SH-SY5Y (cell line): Measurements from ENCODE around the gene TMEM232.

Experiments used
- GATA2 ChIP-seq: IDR thresholded peaks from 2 replicates; pipeline ENCODE4 v1.6.1; 2011; ENCODE audit warnings: mild to moderate bottlenecking, low read depth, low read length
- GATA3 ChIP-seq: IDR thresholded peaks from 2 replicates; pipeline ENCODE4 v1.6.1; 2011; ENCODE audit warnings: low read depth, mild to moderate bottlenecking, low read length, moderate library complexity

TMEM232 gene

DNA sequence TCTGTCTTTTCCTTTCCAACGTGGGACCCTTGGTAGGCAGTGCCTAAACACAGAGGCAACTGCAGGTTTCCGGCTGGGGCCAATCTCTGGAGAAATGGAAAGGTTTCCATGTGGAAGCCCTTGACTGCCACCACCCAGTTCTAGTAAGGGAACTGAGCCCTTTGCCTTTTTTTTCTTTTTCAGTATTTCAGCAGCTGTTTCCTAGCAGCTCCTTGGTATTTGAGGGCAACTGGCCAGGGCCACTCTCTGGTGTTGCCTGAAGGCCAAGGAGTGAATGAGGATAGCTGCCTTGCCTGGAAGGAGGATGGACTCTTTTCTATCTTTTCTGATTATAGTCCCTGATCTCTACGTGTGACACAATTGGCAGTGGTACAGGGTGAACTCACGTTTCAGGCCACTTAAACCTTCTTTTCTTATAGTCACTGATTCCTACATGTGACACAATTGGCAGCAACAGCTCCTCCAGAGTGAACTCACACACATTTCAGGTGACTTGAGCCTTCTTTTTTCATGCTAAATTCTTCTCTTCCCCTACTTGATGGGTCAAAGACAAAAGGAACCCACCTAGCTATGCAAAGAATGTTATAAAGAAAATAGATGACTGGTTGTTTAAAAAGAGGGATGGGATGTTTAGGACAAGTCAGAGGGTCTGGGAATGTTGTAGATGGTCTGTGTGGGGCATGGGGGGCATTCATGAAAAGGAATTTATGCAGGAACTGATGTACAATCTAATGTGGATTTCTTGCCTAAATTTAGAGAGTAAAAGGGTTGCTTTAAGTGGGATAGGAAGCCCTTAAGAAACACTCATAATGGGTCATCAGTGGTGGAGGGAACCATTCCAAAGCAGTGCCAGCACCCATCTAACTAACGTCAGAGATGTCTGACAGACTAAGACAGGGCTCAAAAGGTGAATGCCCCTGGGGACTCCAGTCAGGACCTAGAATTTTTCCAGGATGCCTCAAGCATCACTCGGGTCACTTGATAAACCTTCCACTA is 190.1 kb downstream of the TMEM232 start:
- TF ChIP-seq GATA2 (no peak), GATA3 (no peak)

- TF ChIP-seq GATA2, result no peak
- no peak for TF ChIP-seq GATA3
Measured at GRCh38 chr5:110525762-110526161, 200.7 kb downstream of the TMEM232 start.

GRCh38 chr5:110517396-110517795 is 209.1 kb downstream of the TMEM232 start:
- TF ChIP-seq GATA3 (no peak), GATA2 (no peak)

DNA sequence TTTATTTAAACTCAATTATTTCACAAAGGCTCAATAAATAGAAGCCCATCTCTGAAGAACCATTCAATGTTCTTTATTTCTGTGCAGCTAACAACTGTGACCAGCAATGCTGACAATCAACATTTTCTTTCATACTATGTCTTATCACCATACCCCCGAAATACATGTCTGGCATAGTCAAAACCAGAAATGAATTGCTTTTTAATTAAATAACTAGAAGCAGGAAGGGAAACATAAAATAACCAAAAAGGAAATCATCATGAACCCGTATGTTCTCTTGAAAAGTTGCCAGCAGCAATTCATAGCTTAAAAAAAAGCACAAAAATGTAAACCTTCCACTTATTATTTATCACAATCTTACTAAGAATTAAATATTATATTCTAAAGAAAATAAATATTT is 212.4 kb downstream of the TMEM232 start:
- TF ChIP-seq GATA2 (no peak), GATA3 (no peak)

DNA sequence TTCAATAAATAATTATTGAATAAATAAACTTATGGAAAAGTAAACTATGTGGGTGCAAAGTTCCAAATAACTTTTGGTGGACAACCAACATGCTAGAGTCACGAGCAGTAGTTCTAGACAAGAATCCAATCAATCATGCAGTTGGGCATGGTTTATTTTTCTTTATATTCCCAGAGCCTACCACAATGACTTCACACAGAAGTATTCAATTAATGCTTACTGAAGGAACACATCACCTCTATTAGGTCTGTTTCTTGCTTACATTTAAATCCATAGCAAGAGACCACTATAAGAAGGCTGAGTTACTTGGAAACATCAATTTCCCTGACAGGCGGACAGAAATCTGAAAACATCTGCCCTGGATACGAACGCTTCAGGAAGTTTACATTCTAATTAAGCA is 214.2 kb downstream of the TMEM232 start:
- TF ChIP-seq GATA3 (no peak), GATA2 (no peak)

GRCh38 chr5:110510146-110510545 is 216.3 kb downstream of the TMEM232 start:
- TF ChIP-seq GATA2, result no peak
- TF ChIP-seq GATA3, result no peak

GRCh38 chr5:110507972-110508371 is 218.5 kb downstream of the TMEM232 start:
- TF ChIP-seq GATA2 (no peak), GATA3 (no peak)

DNA sequence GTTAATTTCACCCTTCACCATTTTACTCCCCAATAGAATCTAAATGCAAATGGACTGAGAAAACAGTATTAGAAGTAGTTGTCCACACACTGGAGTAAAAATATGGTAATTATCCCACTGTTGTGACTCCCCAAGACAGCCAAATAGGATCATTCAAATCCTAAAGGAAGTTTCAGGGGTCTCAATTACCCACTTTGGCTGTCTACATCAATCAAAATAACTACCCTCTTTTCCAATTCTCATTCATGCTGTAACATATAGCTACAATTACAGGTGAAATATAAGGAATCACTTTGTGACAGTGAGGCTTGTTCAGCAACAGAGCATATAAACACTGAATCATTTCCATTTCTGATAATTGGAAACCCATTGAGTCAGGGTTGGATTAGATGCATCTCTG is 220.1 kb downstream of the TMEM232 start:
- TF ChIP-seq GATA3 (no peak), GATA2 (no peak)

- TF ChIP-seq GATA2 (no peak), GATA3 (no peak)
Measured at GRCh38 chr5:110496276-110496675, 230.2 kb downstream of the TMEM232 start.

- TF ChIP-seq GATA3 (no peak), GATA2 (no peak)
Measured at GRCh38 chr5:110492446-110492845, 234.0 kb downstream of the TMEM232 start.

DNA sequence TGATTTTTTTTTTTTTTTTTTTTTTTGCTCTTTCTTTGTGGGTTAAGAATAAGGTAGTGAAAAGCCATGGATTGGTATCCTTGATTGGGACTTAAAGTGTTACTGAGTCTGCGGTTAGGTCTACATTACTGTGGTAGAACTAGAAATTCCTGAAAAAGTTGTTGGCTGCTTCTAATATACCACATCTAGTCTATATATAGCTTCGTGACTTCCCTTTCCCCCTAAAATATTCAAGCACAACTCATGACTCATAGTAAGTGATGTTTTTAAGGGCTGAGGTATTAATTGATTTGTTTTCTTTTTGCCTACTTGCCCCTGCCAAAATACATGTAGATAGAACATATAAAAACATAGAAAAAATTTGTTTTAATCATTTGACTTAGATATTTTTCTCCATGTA is 247.6 kb downstream of the TMEM232 start:
- no peak for TF ChIP-seq GATA3

GRCh38 chr5:110477911-110478310 is 248.6 kb downstream of the TMEM232 start:
- TF ChIP-seq GATA2 (no peak), GATA3 (no peak)

- no peak for TF ChIP-seq GATA3
- no peak for TF ChIP-seq GATA2
Measured at GRCh38 chr5:110476164-110476563, 250.3 kb downstream of the TMEM232 start.

- TF ChIP-seq GATA3 (no peak), GATA2 (no peak)
Measured at GRCh38 chr5:110475529-110475928, 250.9 kb downstream of the TMEM232 start.

DNA sequence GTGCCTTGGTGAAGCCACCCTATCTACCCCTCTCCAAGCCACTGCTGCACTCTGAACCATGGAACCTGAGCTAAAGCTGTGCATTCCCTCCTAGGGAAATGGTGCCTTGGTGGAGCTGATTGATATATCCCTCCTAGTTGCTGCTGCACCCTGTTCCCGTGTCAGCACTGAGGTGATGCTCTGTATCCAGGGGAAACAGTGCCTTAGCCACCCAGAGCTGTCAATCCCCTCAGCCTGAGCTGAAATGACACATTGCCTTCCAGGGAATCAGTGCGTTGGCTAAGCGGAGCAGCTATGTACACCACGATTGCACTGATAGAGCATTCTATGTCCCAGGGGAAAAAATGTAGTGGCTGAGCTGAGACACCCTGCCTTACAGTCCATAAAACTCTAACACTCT is 257.0 kb downstream of the TMEM232 start:
- no peak for TF ChIP-seq GATA3
- no peak for TF ChIP-seq GATA2
